HCT116 (cell line): ENCODE measurements around the gene RAPSN. TPM values are rescaled to one million over a fixed set of nuclear protein-coding genes. Genes with fewer than 3 reads are reported as not detected.

Experiments
- ATAC-seq: fragments of 200-7000 bp; cut with Tn5 transposase; 2 replicates; pipeline ENCODE4 v1.9.1; 2020; ENCODE audit warnings: mild to moderate bottlenecking, moderate library complexity
- BruUV-seq: library from RNA; stranded (reverse); fragments of 400-500 nt; replicated peaks from 2 replicates; lab custom pipeline; 2021; lab: Mats Ljungman, UMichigan
- CTCF ChIA-PET: fragments of 300-600 bp; sonication (Branson Sonifier 250); formaldehyde crosslinking; loops from one replicate; lab custom pipeline; 2021; ENCODE audit warnings: antibody characterized with exemption; lab: Charles Lee
- POLR2A ChIA-PET: fragments of 300-600, 350-600 bp; sonication (Branson Sonifier 250); formaldehyde crosslinking; loops from one replicate; lab custom pipeline; 2021; ENCODE audit warnings: antibody characterized with exemption; lab: Charles Lee
- RAD21 ChIA-PET, 2 experiments: fragments of 300-600 bp; sonication (Branson Sonifier 250); formaldehyde crosslinking; loops; one replicate each; lab custom pipeline; 2023; ENCODE audit warnings: low total read pairs in 2 of 2; ENCODE audit not compliant: uncharacterized antibody in 2 of 2, unreplicated experiment in 2 of 2, low non-redundant PET in 1 of 2; lab: Charles Lee
- DNase-seq: peaks from one replicate; pipeline ENCODE4 v3.0.0-alpha.2; 2010; ENCODE audit warnings: low read depth, low spot score
- H2AFZ ChIP-seq: fragments of 200-600 bp; shearing (Covaris generic), sonication (generic); 2 replicates; pipeline ENCODE4 v1.6.1; 2017; ENCODE audit warnings: low read depth, mixed run types, mixed read lengths, antibody characterized with exemption, low read length; ENCODE audit not compliant: poor library complexity, severe bottlenecking
- H3K27ac ChIP-seq: 2 replicates; pipeline ENCODE4 v1.5.1; 2012; ENCODE audit warnings: low read depth, low read length
- H3K27me3 ChIP-seq: fragments of 200-600 bp; sonication (generic); 2 replicates; pipeline ENCODE4 v1.6.1; 2016; ENCODE audit warnings: mixed run types, low read length, mixed read lengths; ENCODE audit not compliant: insufficient read depth
- H3K36me3 ChIP-seq, 2 experiments: fragments of 200-500 bp in 1 of 2; fragments of 200-600 bp in 1 of 2; sonication (Bioruptor generic) in 1 of 2; sonication (generic) in 1 of 2; 2 replicates each; pipeline versions ENCODE4 v1.5.1 to v1.6.1; 2014 to 2016; ENCODE audit warnings: low read length in 2 of 2, inconsistent platforms in 1 of 2, mixed read lengths in 1 of 2, mixed run types in 1 of 2; ENCODE audit not compliant: insufficient read depth in 2 of 2, control insufficient read depth in 1 of 2
- H3K4me1 ChIP-seq, 2 experiments: fragments of 200-600 bp in 1 of 2; sonication (generic) in 1 of 2; 2 replicates each; pipeline versions ENCODE4 v1.5.1 to v1.6.1; 2012 to 2017; ENCODE audit warnings: low read length in 2 of 2, inconsistent platforms in 1 of 2, mild to moderate bottlenecking in 1 of 2, mixed read lengths in 1 of 2, mixed run types in 1 of 2, moderate library complexity in 1 of 2; ENCODE audit not compliant: insufficient read depth in 2 of 2, control insufficient read depth in 1 of 2
- H3K4me2 ChIP-seq: fragments of 200-600 bp; sonication (generic); 2 replicates; pipeline ENCODE4 v1.6.1; 2017; ENCODE audit warnings: mixed run types, low read length, mixed read lengths
- H3K4me3 ChIP-seq, 2 experiments: fragments of 200-600 bp in 1 of 2; sonication (generic) in 1 of 2; replicated peaks in 1 of 2; 2 replicates each; pipeline ENCODE4 v1.5.1; 2011 to 2016; ENCODE audit warnings: low read length in 2 of 2, control low read depth in 1 of 2, low read depth in 1 of 2, mild to moderate bottlenecking in 1 of 2, mixed read lengths in 1 of 2, mixed run types in 1 of 2
- H3K79me2 ChIP-seq: fragments of 200-600 bp; sonication (generic); 2 replicates; pipeline ENCODE4 v1.6.1; 2017; ENCODE audit warnings: mild to moderate bottlenecking, mixed run types, low read length, moderate library complexity, mixed read lengths; ENCODE audit not compliant: insufficient read depth
- H3K9ac ChIP-seq: fragments of 200-600 bp; sonication (generic); 2 replicates; pipeline ENCODE4 v1.6.1; 2016; ENCODE audit warnings: low read length, mixed read lengths
- H3K9me2 ChIP-seq: fragments of 200-600 bp; sonication (generic), shearing (Covaris generic); 2 replicates; pipeline ENCODE4 v1.6.1; 2017; ENCODE audit warnings: mixed run types, mild to moderate bottlenecking, moderate library complexity; ENCODE audit not compliant: insufficient read depth
- H3K9me3 ChIP-seq, 2 experiments: fragments of 200-500 bp in 1 of 2; fragments of 200-600 bp in 1 of 2; sonication (Bioruptor generic) in 1 of 2; sonication (generic) in 1 of 2; 2 replicates each; pipeline ENCODE4 v1.6.1; 2014 to 2017; ENCODE audit warnings: low read length in 2 of 2, mixed read lengths in 2 of 2, inconsistent platforms in 1 of 2, low read depth in 1 of 2, mild to moderate bottlenecking in 1 of 2, mixed run types in 1 of 2, moderate library complexity in 1 of 2; ENCODE audit not compliant: control insufficient read depth in 1 of 2, insufficient read depth in 1 of 2
- H4K20me1 ChIP-seq: fragments of 200-600 bp; sonication (generic), shearing (Covaris generic); 2 replicates; pipeline ENCODE4 v1.6.1; 2017; ENCODE audit warnings: mixed run types, mild to moderate bottlenecking, moderate library complexity; ENCODE audit not compliant: insufficient read depth
- EZH2 ChIP-seq: fragments of 200-600 bp; sonication (generic); IDR thresholded peaks from 2 replicates; pipeline ENCODE4 v1.6.1; 2017; ENCODE audit warnings: antibody characterized with exemption, mixed run types
- FOSL1 ChIP-seq: IDR thresholded peaks from 2 replicates; pipeline ENCODE4 v1.6.1; 2012; ENCODE audit warnings: low read depth
- MAX ChIP-seq: IDR thresholded peaks from 2 replicates; pipeline ENCODE4 v1.6.1; 2012
- POLR2A ChIP-seq: IDR thresholded peaks from 2 replicates; pipeline ENCODE4 v1.7.0; 2011; ENCODE audit warnings: borderline replicate concordance; ENCODE audit not compliant: insufficient read depth, insufficient read length; ENCODE audit errors: extremely low read depth
- POLR2AphosphoS5 ChIP-seq: IDR thresholded peaks from 2 replicates; pipeline ENCODE4 v1.6.1; 2011; ENCODE audit warnings: mild to moderate bottlenecking, low read depth, low read length, moderate library complexity
- REST ChIP-seq: IDR thresholded peaks from 2 replicates; pipeline ENCODE4 v1.6.1; 2012; ENCODE audit warnings: low read depth
- YY1 ChIP-seq: IDR thresholded peaks from 2 replicates; pipeline ENCODE4 v1.6.1; 2011; ENCODE audit warnings: low read length, low read depth, moderate library complexity, mild to moderate bottlenecking; ENCODE audit not compliant: insufficient replicate concordance; ENCODE audit errors: extremely low read depth
- intact Hi-C: fragments of 100-400 bp; cut with micrococcal nuclease; formaldehyde crosslinking; loops from 2 replicates; pipeline ENCODE4 v1.10.0; 2022
- total RNA-seq: library from RNA; stranded (reverse); gene quantifications from one replicate; pipeline ENCODE4 v1.2.1, GENCODE V29; 2021; ENCODE audit not compliant: unreplicated experiment

Gene RAPSN
- total RNA-seq, 1 experiment from 2014 or later: 0.57 TPM

- TF ChIP-seq REST: no peak
- no peak for TF ChIP-seq FOSL1
- TF ChIP-seq POLR2A: no peak
- TF ChIP-seq MAX: no peak
- TF ChIP-seq YY1: no peak
- TF ChIP-seq POLR2AphosphoS5: no peak
- no peak for TF ChIP-seq EZH2
- Histone ChIP-seq H3K9me3 (no peaks in the 10 kb centered on the region), H2AFZ (no peak overlapping the region), H3K36me3 (peaks cover 30 to 51% of the 10 kb centered on the region in 2 experiments), H4K20me1 (peaks cover 5% of the 10 kb centered on the region), H3K4me1 (peaks cover 0 to 4% of the 10 kb centered on the region in 2 experiments; a peak in 1 of 4 replicates), H3K79me2 (peaks cover 46% of the 10 kb centered on the region), H3K4me3 (no peak overlapping the region), H3K9ac (no peak overlapping the region), H3K4me2 (no peak overlapping the region), H3K27me3 (no peaks in the 10 kb centered on the region), H3K9me2 (no peaks in the 10 kb centered on the region), H3K27ac (no peak overlapping the region)
- TSS peak; percentile 12 for BruUV-seq
- POLR2A ChIA-PET: no interaction called here
- RAD21 ChIA-PET: no interaction called here
- ATAC-seq (no peak), DNase-seq (no peak)
- CTCF ChIA-PET: no interaction called here
- intact Hi-C loops: loop anchor here (10.0 kb wide), 1 partner anchor 146 kb away; no protein-coding TSS in a partner anchor
Observed at GRCh38 chr11:47468598-47469214, 19.8 kb upstream of the RAPSN start.
